ENCODE data around the gene FGD5. TPM values are rescaled to one million over a fixed set of nuclear protein-coding genes. Genes with fewer than 3 reads are reported as not detected.

The FGD5 gene, protein sequence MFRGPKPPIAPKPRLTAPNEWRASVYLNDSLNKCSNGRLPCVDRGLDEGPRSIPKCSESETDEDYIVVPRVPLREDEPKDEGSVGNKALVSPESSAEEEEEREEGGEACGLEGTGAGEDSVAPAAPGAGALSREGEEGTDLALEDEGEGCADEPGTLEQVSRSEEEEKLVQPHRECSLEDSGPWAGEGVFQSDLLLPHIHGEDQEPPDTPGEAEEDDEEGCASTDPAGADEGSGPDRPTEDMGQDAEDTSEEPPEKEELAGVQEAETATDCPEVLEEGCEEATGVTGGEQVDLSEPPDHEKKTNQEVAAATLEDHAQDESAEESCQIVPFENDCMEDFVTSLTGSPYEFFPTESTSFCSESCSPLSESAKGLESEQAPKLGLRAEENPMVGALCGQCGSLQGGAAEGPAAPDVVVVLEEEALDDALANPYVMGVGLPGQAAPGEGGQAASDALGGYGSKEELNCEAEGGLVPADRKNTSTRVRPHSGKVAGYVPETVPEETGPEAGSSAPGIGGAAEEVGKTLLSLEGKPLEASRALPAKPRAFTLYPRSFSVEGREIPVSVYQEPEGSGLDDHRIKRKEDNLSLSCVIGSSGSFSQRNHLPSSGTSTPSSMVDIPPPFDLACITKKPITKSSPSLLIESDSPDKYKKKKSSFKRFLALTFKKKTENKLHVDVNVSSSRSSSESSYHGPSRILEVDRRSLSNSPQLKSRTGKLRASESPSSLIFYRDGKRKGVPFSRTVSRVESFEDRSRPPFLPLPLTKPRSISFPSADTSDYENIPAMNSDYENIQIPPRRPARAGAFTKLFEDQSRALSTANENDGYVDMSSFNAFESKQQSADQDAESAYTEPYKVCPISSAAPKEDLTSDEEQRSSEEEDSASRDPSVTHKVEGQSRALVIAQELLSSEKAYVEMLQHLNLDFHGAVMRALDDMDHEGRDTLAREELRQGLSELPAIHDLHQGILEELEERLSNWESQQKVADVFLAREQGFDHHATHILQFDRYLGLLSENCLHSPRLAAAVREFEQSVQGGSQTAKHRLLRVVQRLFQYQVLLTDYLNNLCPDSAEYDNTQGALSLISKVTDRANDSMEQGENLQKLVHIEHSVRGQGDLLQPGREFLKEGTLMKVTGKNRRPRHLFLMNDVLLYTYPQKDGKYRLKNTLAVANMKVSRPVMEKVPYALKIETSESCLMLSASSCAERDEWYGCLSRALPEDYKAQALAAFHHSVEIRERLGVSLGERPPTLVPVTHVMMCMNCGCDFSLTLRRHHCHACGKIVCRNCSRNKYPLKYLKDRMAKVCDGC (N-terminal part only)
- total RNA-seq: 0.22 to 0.46 TPM (median 0.28 TPM) in 3 replicates
- long read RNA-seq: 0 reads

DNA sequence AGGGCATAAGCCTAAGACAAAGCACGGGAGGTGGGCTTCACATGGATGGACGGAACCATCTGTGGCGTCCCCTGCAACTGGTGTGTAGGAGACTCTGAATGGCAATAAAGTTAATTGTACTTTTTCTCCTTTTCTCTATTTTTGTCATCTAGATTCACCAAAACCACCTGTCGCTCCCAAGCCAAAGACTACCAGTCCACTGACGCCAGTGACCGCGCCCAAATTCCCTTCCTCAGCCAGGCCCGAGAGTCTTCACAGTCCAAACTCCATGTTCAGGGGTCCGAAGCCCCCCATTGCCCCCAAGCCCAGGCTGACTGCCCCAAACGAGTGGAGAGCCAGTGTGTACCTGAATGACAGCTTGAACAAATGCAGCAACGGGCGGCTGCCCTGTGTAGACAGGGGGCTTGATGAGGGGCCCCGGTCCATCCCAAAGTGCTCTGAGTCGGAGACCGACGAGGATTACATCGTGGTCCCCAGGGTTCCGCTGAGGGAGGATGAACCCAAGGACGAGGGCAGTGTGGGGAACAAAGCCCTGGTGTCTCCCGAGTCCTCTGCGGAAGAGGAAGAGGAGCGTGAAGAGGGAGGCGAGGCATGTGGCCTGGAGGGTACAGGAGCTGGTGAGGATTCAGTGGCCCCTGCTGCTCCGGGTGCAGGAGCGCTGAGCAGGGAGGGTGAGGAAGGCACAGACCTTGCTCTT, at the start of gene FGD5:
Gene FGD5 (plus strand): TSS at position 159 of the 697 bp plus-strand sequence. CDS start 110 bp downstream, at position 269.
- Mint-ChIP-seq H3K36me3 (ENCODE audit: low read depth) (peaks cover 2% of the 10 kb centered on the region), H3K27ac (ENCODE audit: unreplicated experiment) (no peak within 1 kb of the TSS), H3K4me1 (ENCODE audit: low read depth) (no peaks in the 10 kb centered on the region), H3K27me3 (ENCODE audit: low read depth) (peaks cover 63% of the 10 kb centered on the region), H3K9me3 (ENCODE audit: low read depth) (no peaks in the 10 kb centered on the region), H3K4me3 (ENCODE audit: unreplicated experiment) (no peak within 1 kb of the TSS)
- DNase-seq (ENCODE audit: low spot score): no peak
- TF ChIP-seq, protein P1, sequence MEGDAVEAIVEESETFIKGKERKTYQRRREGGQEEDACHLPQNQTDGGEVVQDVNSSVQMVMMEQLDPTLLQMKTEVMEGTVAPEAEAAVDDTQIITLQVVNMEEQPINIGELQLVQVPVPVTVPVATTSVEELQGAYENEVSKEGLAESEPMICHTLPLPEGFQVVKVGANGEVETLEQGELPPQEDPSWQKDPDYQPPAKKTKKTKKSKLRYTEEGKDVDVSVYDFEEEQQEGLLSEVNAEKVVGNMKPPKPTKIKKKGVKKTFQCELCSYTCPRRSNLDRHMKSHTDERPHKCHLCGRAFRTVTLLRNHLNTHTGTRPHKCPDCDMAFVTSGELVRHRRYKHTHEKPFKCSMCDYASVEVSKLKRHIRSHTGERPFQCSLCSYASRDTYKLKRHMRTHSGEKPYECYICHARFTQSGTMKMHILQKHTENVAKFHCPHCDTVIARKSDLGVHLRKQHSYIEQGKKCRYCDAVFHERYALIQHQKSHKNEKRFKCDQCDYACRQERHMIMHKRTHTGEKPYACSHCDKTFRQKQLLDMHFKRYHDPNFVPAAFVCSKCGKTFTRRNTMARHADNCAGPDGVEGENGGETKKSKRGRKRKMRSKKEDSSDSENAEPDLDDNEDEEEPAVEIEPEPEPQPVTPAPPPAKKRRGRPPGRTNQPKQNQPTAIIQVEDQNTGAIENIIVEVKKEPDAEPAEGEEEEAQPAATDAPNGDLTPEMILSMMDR (IDR thresholded peaks at IDR 0.05): no peak

DNA sequence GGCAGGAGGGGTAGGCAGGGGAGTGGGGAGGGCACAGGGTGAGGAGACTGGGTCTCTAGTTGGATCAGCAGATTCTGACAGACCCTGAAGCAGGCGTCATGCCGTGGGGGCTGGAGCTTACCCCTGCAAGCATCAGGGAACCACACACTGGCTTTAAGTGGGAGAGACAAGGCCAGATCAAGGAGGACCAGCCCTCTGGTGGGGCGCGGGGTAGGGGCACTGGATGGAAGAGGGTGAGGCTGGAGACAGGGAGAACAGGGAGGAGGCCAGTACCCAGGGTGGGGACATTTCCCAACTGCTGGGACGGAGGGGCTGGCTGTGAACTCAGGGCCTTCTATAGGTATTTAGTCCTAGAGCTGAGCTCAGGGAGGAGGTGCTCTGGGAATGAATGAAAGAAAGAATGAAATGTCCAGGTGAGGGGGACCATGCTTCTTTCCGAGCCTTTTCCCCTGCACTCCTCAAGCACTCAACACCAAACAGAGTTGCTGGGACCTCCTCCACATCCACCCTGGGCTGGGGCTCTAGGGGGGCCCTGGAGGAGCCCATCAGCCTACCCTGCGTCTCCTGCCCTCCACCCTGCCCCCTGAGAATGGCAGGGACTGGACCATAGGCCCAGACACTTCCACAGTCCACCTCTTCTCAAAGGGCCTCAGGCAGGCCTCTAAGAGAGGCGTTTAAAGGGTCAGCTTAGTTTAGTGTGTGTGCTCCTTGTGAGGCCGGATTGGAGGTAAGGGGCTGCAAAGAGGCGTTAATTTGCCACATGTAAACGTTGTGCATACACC, 49.0 kb upstream of the FGD5 start:
- no peaks in the 10 kb centered on the region for H3K4me1 Mint-ChIP-seq (ENCODE audit: low read depth)
- no peak overlapping the region for H3K4me3 Mint-ChIP-seq (ENCODE audit: unreplicated experiment)
- peaks cover 7% of the 10 kb centered on the region for H3K27me3 Mint-ChIP-seq (ENCODE audit: low read depth)
- TF ChIP-seq, protein P1 (IDR thresholded peaks at IDR 0.05): no peak
- no peak overlapping the region for H3K27ac Mint-ChIP-seq (ENCODE audit: unreplicated experiment)
- H3K36me3 Mint-ChIP-seq (ENCODE audit: low read depth): no peaks in the 10 kb centered on the region
- H3K9me3 Mint-ChIP-seq (ENCODE audit: low read depth): no peaks in the 10 kb centered on the region
- DNase-seq (ENCODE audit: low spot score): no peak

DNA sequence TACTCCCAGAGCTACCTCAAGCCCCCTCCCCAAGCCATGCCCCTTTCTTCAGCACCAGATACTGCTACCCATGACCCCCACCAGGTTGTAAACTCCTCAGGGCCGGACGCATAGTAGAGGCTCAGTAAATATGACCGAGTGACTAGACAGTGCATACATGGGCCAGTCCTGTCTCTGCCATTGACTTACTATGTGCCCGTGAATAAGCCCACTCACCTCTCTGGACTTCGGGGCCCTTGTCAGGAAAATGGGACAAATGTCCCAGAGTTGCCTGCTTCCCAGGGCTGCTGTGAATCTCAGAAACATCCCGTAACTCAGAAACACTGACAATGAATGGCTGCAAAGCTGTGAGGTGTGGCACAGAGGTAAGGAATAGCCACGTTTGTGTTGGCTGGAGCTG, 48.2 kb upstream of the FGD5 start:
- Mint-ChIP-seq H3K9me3 (ENCODE audit: low read depth) (no peaks in the 10 kb centered on the region), H3K4me1 (ENCODE audit: low read depth) (no peaks in the 10 kb centered on the region), H3K27me3 (ENCODE audit: low read depth) (peaks cover 1% of the 10 kb centered on the region), H3K36me3 (ENCODE audit: low read depth) (no peaks in the 10 kb centered on the region), H3K4me3 (ENCODE audit: unreplicated experiment) (no peak overlapping the region), H3K27ac (ENCODE audit: unreplicated experiment) (no peak overlapping the region)
- no peak for DNase-seq (ENCODE audit: low spot score)
- TF ChIP-seq, protein P1 (IDR thresholded peaks at IDR 0.05): no peak

DNA sequence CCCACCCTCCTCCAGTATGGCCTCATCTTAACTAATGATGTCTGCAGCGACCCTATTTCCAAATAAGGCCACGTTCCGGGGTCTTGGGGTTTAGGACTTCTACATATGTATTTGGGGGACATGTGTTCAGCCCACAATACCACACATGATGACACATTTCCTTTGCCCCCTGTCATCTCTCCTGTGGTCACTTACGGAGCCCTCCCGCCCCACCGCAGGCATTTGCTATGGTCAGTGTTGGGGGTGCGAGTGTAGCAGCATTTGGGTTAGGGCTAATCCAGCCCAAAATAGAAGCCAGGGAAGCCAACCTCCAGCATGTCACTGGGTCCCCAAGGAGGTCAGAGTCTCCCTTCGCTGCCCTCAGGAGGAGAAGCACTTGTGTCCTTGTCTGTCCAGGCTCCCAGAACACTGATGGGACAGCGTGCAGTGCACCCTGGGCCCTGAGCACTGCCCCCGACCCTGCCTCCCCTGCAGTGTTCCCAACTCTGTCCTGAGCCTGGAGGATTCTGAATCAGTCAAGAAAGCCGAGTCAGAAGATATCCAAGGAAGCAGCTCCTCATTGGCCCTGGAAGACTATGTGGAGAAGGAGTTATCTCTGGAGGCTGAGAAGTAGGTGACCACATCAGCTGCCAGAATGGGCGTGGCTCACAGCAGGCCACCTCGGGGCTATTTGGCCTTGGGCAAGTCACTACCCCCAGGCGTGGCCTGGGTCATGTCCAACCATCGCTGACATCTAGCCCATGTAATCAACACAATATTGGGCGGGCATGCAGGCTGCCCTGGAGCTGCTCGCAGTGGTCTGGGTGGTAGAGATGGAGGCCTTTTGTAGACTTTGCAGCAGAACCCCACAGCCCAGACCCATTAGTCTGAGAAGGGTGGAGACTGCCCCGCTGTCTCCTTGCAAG, 46.9 kb upstream of the FGD5 start:
- no peaks in the 10 kb centered on the region for H3K36me3 Mint-ChIP-seq (ENCODE audit: low read depth)
- no peak for DNase-seq (ENCODE audit: low spot score)
- TF ChIP-seq, protein P1 (IDR thresholded peaks at IDR 0.05): no peak
- H3K27me3 Mint-ChIP-seq (ENCODE audit: low read depth): peaks cover 6% of the 10 kb centered on the region
- H3K27ac Mint-ChIP-seq (ENCODE audit: unreplicated experiment): no peak overlapping the region
- no peaks in the 10 kb centered on the region for H3K4me1 Mint-ChIP-seq (ENCODE audit: low read depth)
- H3K4me3 Mint-ChIP-seq (ENCODE audit: unreplicated experiment): no peak overlapping the region
- H3K9me3 Mint-ChIP-seq (ENCODE audit: low read depth): no peaks in the 10 kb centered on the region
